ENCODE data around the gene KCNG4. TPM values are rescaled to one million over a fixed set of nuclear protein-coding genes. Genes with fewer than 3 reads are reported as not detected.

KCNG4 gene
- total RNA-seq, 1 experiment from 2014 or later = not detected

DNA sequence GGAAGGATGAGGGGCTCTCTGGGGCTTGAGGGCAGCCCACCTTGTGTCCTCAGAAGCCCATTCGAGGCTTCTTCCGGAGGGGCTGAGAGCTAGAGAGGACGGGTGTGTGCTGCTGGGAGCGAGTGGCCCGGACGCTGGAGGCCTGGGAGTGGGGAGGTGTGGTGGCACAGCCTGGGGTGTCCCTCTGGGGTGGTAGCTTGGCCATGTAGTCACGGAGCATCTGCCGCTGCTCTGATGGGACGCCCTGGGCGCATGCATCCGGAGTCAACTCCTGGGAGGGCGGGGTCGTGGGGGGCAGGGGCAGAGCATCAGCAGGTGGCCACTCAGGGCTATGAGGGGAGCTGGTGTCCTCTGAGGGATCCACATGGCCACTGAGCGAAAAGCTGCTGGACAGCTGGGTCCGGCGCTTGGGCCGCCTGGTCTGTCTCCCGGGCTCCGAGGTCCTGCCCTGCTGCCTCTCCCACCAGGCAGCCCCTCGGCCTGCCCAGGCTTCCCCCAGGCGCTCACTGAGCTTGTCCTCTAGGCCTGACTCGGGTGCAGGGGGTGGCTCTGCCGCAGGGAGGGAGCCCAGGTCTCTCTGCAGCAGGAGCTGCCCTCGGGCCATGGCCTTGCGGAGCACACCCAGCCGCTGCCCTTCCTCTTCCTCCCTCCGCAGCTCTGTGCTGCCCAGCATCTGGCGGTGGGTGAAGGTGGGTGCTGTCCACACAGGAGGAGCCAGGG, 60.8 kb downstream of the KCNG4 start:
- POLR2A ChIA-PET (ENCODE audit: low non-redundant PET) = no interaction called here
- H3K4me3 ChIP-seq (ENCODE audit: low read depth, low read length, poor library complexity, severe bottlenecking) = no peak overlapping the region
- CTCF ChIA-PET = no interaction called here
- H3K4me1 ChIP-seq (ENCODE audit: insufficient read depth, low read length, poor library complexity, severe bottlenecking) = no peaks in the 10 kb centered on the region
- intact Hi-C loops (cut with micrococcal nuclease; ENCODE audit: unreplicated experiment) = loop anchor here (5.0 kb wide), 1 partner anchor 92 kb away; no protein-coding TSS in a partner anchor
- DNase-seq (ENCODE audit: low spot score) = no peak
- no peak overlapping the region for H3K27ac ChIP-seq (ENCODE audit: low read depth, low read length, poor library complexity, severe bottlenecking)
- peaks cover 14% of the 10 kb centered on the region for H3K36me3 ChIP-seq (ENCODE audit: insufficient read depth, low read length, poor library complexity, severe bottlenecking)
- no peaks in the 10 kb centered on the region for H3K27me3 ChIP-seq (replicated peaks; ENCODE audit: insufficient read depth, low read depth, low read length, poor library complexity)
- H3K9me3 ChIP-seq (ENCODE audit: low read depth, low read length, poor library complexity, severe bottlenecking) = no peaks in the 10 kb centered on the region
- BruUV-seq (replicated peaks) = no TSS peak
- TF ChIP-seq EZH2 (IDR thresholded peaks at IDR 0.05; ENCODE audit: borderline replicate concordance, low read depth, low read length, poor library complexity, severe bottlenecking) (no peak), CTCF (conservative IDR thresholded peaks at IDR 0.05; ENCODE audit: low read depth, low read length) (no peak)

GRCh38 chr16:84178146-84178765, 61.6 kb downstream of the KCNG4 start:
- H3K27ac ChIP-seq (ENCODE audit: low read depth, low read length, poor library complexity, severe bottlenecking) = no peak overlapping the region
- ChIA-PET POLR2A (ENCODE audit: low non-redundant PET) (no interaction called here), CTCF (interaction anchor here (1.9 kb wide), 1 partner anchor 9 kb away, joined by 8 read pairs; the partner anchor contains the start of gene TAF1C)
- intact Hi-C loops (cut with micrococcal nuclease; ENCODE audit: unreplicated experiment) = loop anchor here (5.0 kb wide), 1 partner anchor 91 kb away; no protein-coding TSS in a partner anchor
- no peaks in the 10 kb centered on the region for H3K4me1 ChIP-seq (ENCODE audit: insufficient read depth, low read length, poor library complexity, severe bottlenecking)
- H3K36me3 ChIP-seq (ENCODE audit: insufficient read depth, low read length, poor library complexity, severe bottlenecking) = peaks cover 13% of the 10 kb centered on the region
- no peaks in the 10 kb centered on the region for H3K9me3 ChIP-seq (ENCODE audit: low read depth, low read length, poor library complexity, severe bottlenecking)
- DNase-seq (ENCODE audit: low spot score) = no peak
- H3K4me3 ChIP-seq (ENCODE audit: low read depth, low read length, poor library complexity, severe bottlenecking) = no peak overlapping the region
- H3K27me3 ChIP-seq (replicated peaks; ENCODE audit: insufficient read depth, low read depth, low read length, poor library complexity) = no peaks in the 10 kb centered on the region
- BruUV-seq (replicated peaks) = TSS peak; percentile 14
- TF ChIP-seq EZH2 (IDR thresholded peaks at IDR 0.05; ENCODE audit: borderline replicate concordance, low read depth, low read length, poor library complexity, severe bottlenecking) = no peak
- TF ChIP-seq CTCF (conservative IDR thresholded peaks at IDR 0.05; ENCODE audit: low read depth, low read length) = no peak

- H3K27ac ChIP-seq (ENCODE audit: low read depth, low read length, poor library complexity, severe bottlenecking) = no peak overlapping the region
- no peak for DNase-seq (ENCODE audit: low spot score)
- POLR2A ChIA-PET (ENCODE audit: low non-redundant PET) = no interaction called here
Observed at GRCh38 chr16:84177741-84178073, 62.1 kb downstream of the KCNG4 start.

More at GRCh38 chr16:84177741-84178073, 62.1 kb downstream of the KCNG4 start:
- Histone ChIP-seq H3K27me3 (replicated peaks; ENCODE audit: insufficient read depth, low read depth, low read length, poor library complexity) (no peaks in the 10 kb centered on the region), H3K4me3 (ENCODE audit: low read depth, low read length, poor library complexity, severe bottlenecking) (no peak overlapping the region), H3K9me3 (ENCODE audit: low read depth, low read length, poor library complexity, severe bottlenecking) (no peaks in the 10 kb centered on the region), H3K4me1 (ENCODE audit: insufficient read depth, low read length, poor library complexity, severe bottlenecking) (no peaks in the 10 kb centered on the region), H3K36me3 (ENCODE audit: insufficient read depth, low read length, poor library complexity, severe bottlenecking) (peaks cover 11% of the 10 kb centered on the region)
- CTCF ChIA-PET = interaction anchor here (1.9 kb wide), 1 partner anchor 9 kb away, joined by 8 read pairs; the partner anchor contains the start of gene TAF1C
- no TSS peak for BruUV-seq (replicated peaks)
- intact Hi-C loops (cut with micrococcal nuclease; ENCODE audit: unreplicated experiment) = loop anchor here (5.0 kb wide), 1 partner anchor 90 kb away; no protein-coding TSS in a partner anchor
- TF ChIP-seq CTCF (conservative IDR thresholded peaks at IDR 0.05; ENCODE audit: low read depth, low read length) (no peak), EZH2 (IDR thresholded peaks at IDR 0.05; ENCODE audit: borderline replicate concordance, low read depth, low read length, poor library complexity, severe bottlenecking) (no peak)
